Skin of body (tissue), 3 donors: Measurements from ENCODE around the gene AKR1C1. TPM values are rescaled to one million over a fixed set of nuclear protein-coding genes. Genes with fewer than 3 reads are reported as not detected.
"Not testable (repeated sequence)": the region's sequence is repeated elsewhere in the genome, so short reads cannot be mapped to it uniquely, and the experiment has no call there.

Experiments used
- DNase-seq: peaks from one replicate; lab custom pipeline; 2025; lab: John Stamatoyannopoulos, UW
- small RNA-seq: library from RNA; depleted of rRNA; stranded (forward); fragments of <200 nt; gene quantifications from one replicate; pipeline ENCODE3, GENCODE V24; 2014; ENCODE audit warnings: low replicate concordance
- total RNA-seq: library from RNA; depleted of rRNA; stranded (reverse); fragments of >200 nt; gene quantifications from one replicate; pipeline ENCODE4 v1.2.3, GENCODE V29; 2014

AKR1C1 gene
- total RNA-seq, 1 donor from 2014 or later = 2.5 TPM

DNA sequence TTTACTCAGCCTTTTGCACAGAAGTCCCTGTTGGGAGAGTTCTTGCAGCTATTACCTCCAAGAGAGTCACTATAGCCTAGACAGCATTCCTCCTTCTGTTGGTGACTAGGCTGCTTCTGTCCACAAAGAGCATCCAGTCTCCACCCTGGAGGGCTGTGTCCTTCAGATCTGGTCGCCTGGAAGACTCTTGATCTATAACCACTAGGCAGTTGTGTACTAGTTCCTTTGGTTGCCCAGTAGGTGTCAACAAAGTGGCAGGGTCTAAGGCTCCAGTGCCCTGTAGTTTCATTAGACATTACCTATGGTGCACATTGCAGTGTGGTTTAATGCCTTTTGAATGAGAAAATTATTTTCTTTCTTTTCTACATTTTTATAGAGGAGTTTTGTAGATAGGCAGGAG is 51.7 kb downstream of the AKR1C1 start:
- DNase-seq = no peak

DNA sequence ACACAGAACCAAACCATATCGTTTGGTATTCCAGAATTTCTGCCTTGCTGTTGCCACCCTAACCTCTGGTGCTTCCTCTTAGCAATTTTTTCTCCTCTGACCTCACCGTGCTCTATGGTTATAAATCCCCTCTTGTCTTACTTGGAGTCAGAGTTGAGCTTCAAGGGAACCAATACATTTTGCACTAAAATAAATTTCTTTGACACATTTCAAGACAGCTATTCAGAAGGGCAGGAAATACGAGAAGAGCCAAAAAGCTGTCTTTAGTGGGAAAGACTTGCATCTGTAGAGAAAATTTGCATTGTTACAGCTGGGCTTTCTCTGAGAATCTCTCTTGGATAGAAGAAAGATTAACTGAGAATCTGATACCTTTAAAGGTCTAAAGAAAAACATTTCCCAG is 54.9 kb downstream of the AKR1C1 start:
- no peak for DNase-seq

DNA sequence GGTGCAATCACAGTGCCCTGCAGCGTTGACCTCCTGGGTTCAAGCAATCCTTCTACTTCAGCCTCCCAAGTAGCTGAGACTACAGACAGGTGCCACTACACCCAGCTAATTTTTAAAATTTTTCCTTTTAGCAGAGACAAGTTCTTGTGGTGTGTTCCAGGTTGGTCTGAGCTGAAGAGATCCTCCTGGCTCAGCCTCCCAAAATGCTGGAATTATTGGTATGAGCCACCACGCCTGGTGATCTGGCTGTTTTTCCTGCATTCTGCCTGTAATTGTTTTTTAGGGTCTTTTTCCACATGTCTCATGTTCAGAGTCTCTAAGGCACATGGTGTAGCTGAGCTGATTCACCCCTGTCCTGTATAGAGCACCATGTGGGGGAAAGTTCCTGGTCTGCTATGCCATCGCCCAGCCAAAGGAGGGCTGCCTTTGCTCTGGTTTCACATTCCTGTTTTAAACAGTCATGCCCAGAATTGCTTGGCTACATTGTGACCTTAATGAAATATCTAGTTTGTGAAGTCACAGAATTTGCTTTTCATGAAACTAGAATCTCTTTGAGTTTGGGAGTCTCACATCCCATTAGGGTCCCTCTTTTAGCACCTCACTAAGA is 55.6 kb downstream of the AKR1C1 start:
- not testable (repeated sequence) for DNase-seq

DNA sequence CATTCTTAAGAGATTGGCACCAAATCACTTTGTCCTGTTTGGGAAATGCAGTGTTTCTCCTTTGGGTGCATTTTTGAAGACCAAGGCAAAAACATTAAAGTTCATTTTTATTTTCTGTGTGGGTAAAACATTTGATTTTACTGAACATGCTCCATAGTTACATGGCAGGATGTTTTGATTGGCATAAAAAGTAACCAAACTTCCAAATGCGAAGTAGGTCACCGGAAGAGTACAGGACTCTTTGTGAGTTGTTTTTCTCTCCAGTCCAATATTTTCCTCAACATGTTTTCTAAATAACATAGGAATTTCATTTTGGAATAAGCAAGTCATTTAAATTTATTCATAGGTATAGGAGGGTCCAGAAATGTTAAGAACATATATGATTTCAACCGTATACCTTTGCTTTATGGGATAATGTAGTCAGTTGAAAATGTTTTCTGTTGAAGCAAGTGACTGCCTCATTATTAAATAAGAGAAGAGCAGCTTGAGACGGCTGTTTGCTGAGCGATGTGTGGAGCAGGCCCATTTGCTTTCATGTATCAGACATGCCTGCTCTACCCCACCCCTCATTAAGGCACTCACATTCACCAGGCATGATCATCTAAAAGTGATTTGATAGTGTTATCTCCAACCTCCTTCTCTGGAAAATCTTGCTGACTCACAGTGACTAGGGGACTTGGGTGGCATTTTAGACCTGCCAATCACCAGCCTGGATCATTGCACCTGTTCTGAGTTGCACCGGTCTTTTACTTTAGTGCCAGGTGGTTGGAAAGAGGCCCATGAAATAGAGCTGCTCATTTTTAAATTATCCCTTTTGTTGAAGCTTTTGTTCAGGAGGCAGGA is 56.8 kb downstream of the AKR1C1 start:
- not testable (repeated sequence) for DNase-seq

DNA sequence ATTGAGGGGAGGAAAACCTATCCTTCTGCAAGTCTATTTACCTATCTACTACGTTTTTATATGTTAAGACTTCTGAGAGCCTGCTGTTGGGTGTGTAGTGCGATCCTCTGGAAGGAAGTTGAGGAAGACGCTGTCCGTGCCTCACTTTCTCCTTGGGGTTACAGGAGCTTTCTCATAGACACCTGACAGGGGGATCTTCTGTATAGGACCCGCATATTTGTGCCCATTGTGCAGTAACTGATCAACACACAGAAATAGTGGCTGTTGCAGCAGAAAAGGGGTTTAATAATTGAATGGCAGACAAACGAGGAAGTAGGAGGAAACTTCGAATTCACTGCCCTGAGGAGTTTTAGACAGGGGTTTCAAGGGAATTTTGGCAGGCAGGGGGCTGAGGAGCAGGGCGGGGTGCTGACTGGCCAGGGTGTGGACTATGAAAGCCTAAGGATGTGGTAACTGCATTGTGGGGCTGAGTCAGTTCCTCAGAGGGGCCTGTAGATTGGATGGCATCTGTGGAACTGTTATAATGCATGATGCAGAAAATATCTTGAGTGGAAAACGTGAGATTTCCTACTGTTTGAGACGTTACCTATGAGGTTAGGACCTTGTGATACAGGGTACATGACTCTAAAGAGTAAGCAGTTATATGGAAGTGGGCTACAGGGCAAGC is 58.5 kb downstream of the AKR1C1 start:
- DNase-seq = not testable (repeated sequence)

DNA sequence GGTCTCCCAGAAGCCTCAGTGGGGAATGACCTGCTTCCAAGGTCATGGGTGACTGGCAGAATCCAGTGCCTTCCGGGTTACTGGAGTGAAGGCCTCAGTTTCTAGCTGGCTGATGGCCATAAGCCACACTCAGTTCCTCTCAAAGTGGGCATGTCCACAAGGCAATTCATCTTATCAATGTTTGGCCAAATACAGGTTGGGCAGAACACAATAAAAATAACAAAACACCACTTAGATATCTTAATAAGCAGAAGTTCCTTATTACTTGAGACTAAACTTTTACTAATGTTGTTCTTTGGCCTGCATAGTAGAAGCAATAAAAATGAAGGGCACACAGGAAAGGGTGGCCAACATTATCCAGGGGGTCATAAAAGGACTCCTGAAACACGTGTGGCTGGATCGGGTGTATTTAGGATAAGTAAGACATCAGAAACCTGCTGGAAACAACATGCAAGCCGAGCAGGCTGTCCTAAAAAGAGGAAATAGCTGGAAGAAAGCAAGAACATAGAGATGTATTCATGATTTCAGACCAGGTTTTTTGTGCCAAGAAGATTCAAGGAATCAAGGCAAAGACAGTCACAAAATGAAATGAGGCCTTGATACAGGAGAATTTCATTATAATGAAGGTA is 60.1 kb downstream of the AKR1C1 start:
- no peak for DNase-seq

DNA sequence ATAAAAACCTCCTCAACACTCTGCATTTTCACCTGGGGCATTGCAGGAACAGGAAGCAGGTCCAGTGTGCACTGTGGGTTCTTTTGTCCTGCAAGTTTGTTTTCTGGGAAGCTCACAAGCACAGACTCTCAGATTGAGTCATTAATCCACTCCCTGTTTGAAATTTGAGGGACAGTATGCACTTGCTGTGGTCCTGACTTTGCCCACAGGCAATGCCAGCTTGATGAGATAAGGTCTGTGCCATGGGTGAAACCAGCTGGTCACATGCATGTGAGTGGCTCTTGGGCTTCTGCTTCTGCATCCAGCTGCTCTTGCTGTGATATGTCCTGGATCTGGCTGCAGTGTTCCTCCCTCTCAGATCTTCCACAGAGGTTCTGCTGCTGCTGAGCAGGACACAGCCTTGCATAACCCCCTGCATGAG is 62.3 kb downstream of the AKR1C1 start:
- not testable (repeated sequence) for DNase-seq

DNA sequence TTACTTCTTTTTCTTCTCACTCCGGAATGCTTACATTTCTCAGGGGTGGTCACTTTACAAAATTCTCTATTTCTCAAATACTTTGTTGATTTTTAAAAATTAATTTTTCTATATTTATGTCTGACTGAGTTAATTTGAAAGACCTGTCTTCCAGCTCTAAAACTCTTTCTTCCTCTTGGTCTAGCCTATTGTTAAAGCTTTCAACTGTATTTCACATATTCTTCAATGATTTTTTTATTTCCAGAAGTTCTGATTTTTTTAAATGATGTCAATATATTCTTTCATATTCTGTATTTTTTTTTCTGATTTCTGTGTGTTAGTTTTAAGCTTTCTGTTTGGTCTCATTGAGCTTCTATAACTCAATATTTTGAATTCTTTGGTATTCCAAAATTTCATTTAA is 67.8 kb downstream of the AKR1C1 start:
- no peak for DNase-seq

DNA sequence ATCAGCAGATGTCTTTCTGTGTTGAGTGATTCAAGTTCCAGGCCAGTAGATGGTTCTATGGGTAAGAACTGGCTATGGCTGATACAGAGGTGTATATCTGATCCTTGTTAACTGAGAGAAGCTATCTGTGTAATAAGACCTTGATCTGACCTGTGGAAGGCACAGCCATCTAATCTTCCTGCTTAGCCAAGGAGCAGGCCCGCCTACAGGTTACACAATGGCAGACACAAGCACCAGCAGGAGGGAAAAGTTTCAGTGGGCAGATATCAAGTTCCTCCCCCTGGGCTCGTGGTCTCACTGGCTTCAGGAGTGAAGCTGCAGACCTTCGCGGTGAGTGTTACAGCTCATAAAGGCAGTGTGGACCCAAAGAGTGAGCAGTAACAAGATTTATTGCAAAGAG is 68.4 kb downstream of the AKR1C1 start:
- not testable (repeated sequence) for DNase-seq

DNA sequence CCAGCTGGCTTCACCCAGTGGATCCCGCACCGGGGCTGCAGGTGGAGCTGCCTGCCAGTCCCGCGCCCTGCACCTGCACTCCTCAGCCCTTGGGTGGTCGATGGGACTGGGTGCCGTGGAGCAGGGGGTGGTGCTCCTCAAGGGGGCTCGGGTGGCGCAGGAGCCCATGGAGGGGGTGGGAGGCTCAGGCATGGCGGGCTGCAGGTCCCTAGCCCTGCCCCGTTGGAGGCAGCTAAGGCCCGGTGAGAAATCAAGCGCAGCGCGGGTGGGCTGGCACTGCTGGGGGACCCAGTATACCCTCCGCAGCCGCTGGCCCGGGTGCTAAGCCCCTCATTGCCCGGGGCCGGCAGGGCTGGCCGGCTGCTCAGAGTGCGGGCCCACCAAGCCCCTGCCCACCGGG is 69.2 kb downstream of the AKR1C1 start:
- not testable (repeated sequence) for DNase-seq

Small RNA genes within 50 kb of the gene (small RNA-seq; reads per million reads assigned to genes)
- gene RF00096 = not detected

Other genes starting within 250 kb of the AKR1C1 start
- gene AKR1E2, start 137.2 kb upstream of the AKR1C1 start, total RNA-seq = 15.5 TPM
- gene AKR1C2, start 40.4 kb downstream of the AKR1C1 start, total RNA-seq = 4.5 TPM
- 2.6 TPM for gene AKR1C3, start 131.0 kb downstream of the AKR1C1 start, total RNA-seq
- gene AKR1C8, start 221.7 kb downstream of the AKR1C1 start, total RNA-seq = 1.5 TPM
- not detected for gene AKR1C4, start 233.4 kb downstream of the AKR1C1 start, total RNA-seq